H1 (cell line): ENCODE results near the gene TSPEAR. TPM values are rescaled to one million over a fixed set of nuclear protein-coding genes. Genes with fewer than 3 reads are reported as not detected.

Experiments used
- CTCF ChIA-PET: fragments of 300-600 bp; sonication (Branson Sonifier 250); formaldehyde crosslinking; loops from one replicate; lab custom pipeline; 2021; ENCODE audit not compliant: partially characterized antibody; lab: Charles Lee
- POLR2A ChIA-PET: fragments of 300-600 bp; sonication (Branson Sonifier 250); formaldehyde crosslinking; loops from one replicate; lab custom pipeline; 2021; ENCODE audit warnings: inconsistent platforms; ENCODE audit not compliant: partially characterized antibody; lab: Charles Lee
- DNase-seq, 2 experiments: peaks; one replicate each; pipeline versions ENCODE4 v3.0.0 to v3.0.0-alpha.2; 2010 to 2022; ENCODE audit warnings: low spot score in 2 of 2, low read depth in 1 of 2, mixed read lengths in 1 of 2
- FAIRE-seq: peaks from 2 replicates; lab custom pipeline; 2011; peaks lifted over from hg19 to GRCh38; lab: Jason Lieb, UNC
- H2AFZ ChIP-seq: 2 replicates; pipeline ENCODE4 v1.8.1; 2012; ENCODE audit warnings: low read length, inconsistent platforms
- H2AK5ac ChIP-seq: 2 replicates; pipeline ENCODE4 v1.6.1; 2013; ENCODE audit warnings: low read depth, low read length
- H2BK120ac ChIP-seq: replicated peaks from 2 replicates; pipeline ENCODE3; 2013; ENCODE audit warnings: low read depth, low read length, inconsistent platforms
- H2BK12ac ChIP-seq: 2 replicates; pipeline ENCODE4 v1.6.1; 2013; ENCODE audit warnings: low read depth, low read length
- H2BK15ac ChIP-seq: 2 replicates; pipeline ENCODE4 v1.6.1; 2013; ENCODE audit warnings: low read length
- H2BK20ac ChIP-seq: 2 replicates; pipeline ENCODE4 v1.6.1; 2013; ENCODE audit warnings: low read length
- H2BK5ac ChIP-seq: 2 replicates; pipeline ENCODE4 v1.6.1; 2013; ENCODE audit warnings: low read depth, low read length
- H3K14ac ChIP-seq: 2 replicates; pipeline ENCODE4 v1.6.1; 2013; ENCODE audit warnings: inconsistent platforms; ENCODE audit not compliant: insufficient read length
- H3K18ac ChIP-seq: 2 replicates; pipeline ENCODE4 v1.6.1; 2013; ENCODE audit warnings: low read length; ENCODE audit errors: extremely low read depth
- H3K23ac ChIP-seq: 2 replicates; pipeline ENCODE4 v1.6.1; 2013; ENCODE audit warnings: inconsistent platforms; ENCODE audit not compliant: insufficient read length
- H3K23me2 ChIP-seq: 2 replicates; pipeline ENCODE4 v1.6.1; 2013; ENCODE audit warnings: low read depth, low read length
- H3K27ac ChIP-seq: 2 replicates; pipeline ENCODE4 v1.6.1; 2011; ENCODE audit warnings: low read depth, low read length, inconsistent platforms
- H3K27me3 ChIP-seq, 4 experiments: replicated peaks in 1 of 4; 1 replicate in 1 of 4; 2 replicates in 3 of 4; pipeline versions ENCODE4 v1.6.1 to v1.8.1; 2011 to 2013; ENCODE audit warnings: low read length in 3 of 4, mild to moderate bottlenecking in 3 of 4, inconsistent platforms in 2 of 4, mixed read lengths in 2 of 4, moderate library complexity in 1 of 4; ENCODE audit not compliant: control insufficient read depth in 3 of 4, insufficient read depth in 3 of 4; ENCODE audit errors: extremely low read depth in 1 of 4
- H3K36me3 ChIP-seq, 4 experiments: 2 replicates each; pipeline versions ENCODE4 v1.6.1 to v1.8.1; 2011 to 2013; ENCODE audit warnings: mild to moderate bottlenecking in 4 of 4, low read length in 3 of 4, moderate library complexity in 2 of 4, control low read depth in 1 of 4, inconsistent platforms in 1 of 4; ENCODE audit not compliant: insufficient read depth in 4 of 4, control insufficient read depth in 2 of 4
- H3K4ac ChIP-seq: replicated peaks from 2 replicates; pipeline ENCODE3; 2013; ENCODE audit warnings: low read length, low read depth, mixed read lengths, inconsistent platforms; ENCODE audit not compliant: insufficient read length
- H3K4me1 ChIP-seq, 4 experiments: replicated peaks in 1 of 4; 1 replicate in 1 of 4; 2 replicates in 3 of 4; pipeline versions ENCODE4 v1.6.1 to v1.8.1; 2011 to 2013; ENCODE audit warnings: low read length in 3 of 4, inconsistent platforms in 2 of 4, mixed read lengths in 1 of 4; ENCODE audit not compliant: insufficient read depth in 4 of 4, control insufficient read depth in 3 of 4
- H3K4me2 ChIP-seq, 2 experiments: 2 replicates each; pipeline versions ENCODE4 v1.6.1 to v1.8.1; 2011 to 2013; ENCODE audit warnings: low read depth in 2 of 2, low read length in 2 of 2, control low read depth in 1 of 2, inconsistent platforms in 1 of 2, mild to moderate bottlenecking in 1 of 2; ENCODE audit not compliant: insufficient read depth in 1 of 2
- H3K4me3 ChIP-seq, 4 experiments: fragments of 200-600, 300-600 bp in 1 of 4; sonication (generic), shearing (Covaris generic), sonication (Bioruptor Twin) in 1 of 4; 2 replicates each; pipeline versions ENCODE4 v1.5.1 to v1.8.1; 2011 to 2016; ENCODE audit warnings: low read length in 4 of 4, low read depth in 3 of 4, control low read depth in 2 of 4, inconsistent platforms in 2 of 4, mild to moderate bottlenecking in 2 of 4, mixed read lengths in 1 of 4, moderate library complexity in 1 of 4; ENCODE audit not compliant: insufficient read depth in 2 of 4; ENCODE audit errors: extremely low read depth in 1 of 4
- H3K56ac ChIP-seq: replicated peaks from 2 replicates; pipeline ENCODE3; 2013; ENCODE audit warnings: low read depth, mild to moderate bottlenecking, mixed read lengths, low read length, inconsistent platforms; ENCODE audit not compliant: insufficient read length
- H3K79me1 ChIP-seq: 2 replicates; pipeline ENCODE4 v1.6.1; 2013; ENCODE audit warnings: low read depth, low read length, control low read depth
- H3K79me2 ChIP-seq, 2 experiments: 2 replicates each; pipeline versions ENCODE4 v1.6.1 to v1.8.1; 2012 to 2013; ENCODE audit warnings: low read length in 2 of 2, mild to moderate bottlenecking in 2 of 2, inconsistent platforms in 1 of 2; ENCODE audit not compliant: insufficient read depth in 2 of 2, control insufficient read depth in 1 of 2
- H3K9ac ChIP-seq, 4 experiments: replicated peaks in 1 of 4; 1 replicate in 1 of 4; 2 replicates in 3 of 4; pipeline versions ENCODE4 v1.6.1 to v1.8.1; 2011 to 2013; ENCODE audit warnings: low read depth in 3 of 4, low read length in 3 of 4, control low read depth in 2 of 4, mild to moderate bottlenecking in 2 of 4, moderate library complexity in 2 of 4, inconsistent platforms in 1 of 4; ENCODE audit errors: extremely low read depth in 1 of 4
- H3K9me3 ChIP-seq, 2 experiments: 2 replicates each; pipeline versions ENCODE4 v1.6.1 to v1.8.1; 2012 to 2013; ENCODE audit warnings: mild to moderate bottlenecking in 2 of 2, moderate library complexity in 2 of 2, control low read depth in 1 of 2, inconsistent platforms in 1 of 2, low read depth in 1 of 2, low read length in 1 of 2, mixed read lengths in 1 of 2; ENCODE audit not compliant: insufficient read depth in 2 of 2
- H4K20me1 ChIP-seq, 2 experiments: replicated peaks in 1 of 2; 2 replicates each; pipeline versions ENCODE3 to v1.8.1; 2011 to 2013; ENCODE audit warnings: inconsistent platforms in 2 of 2, low read length in 2 of 2, mild to moderate bottlenecking in 1 of 2; ENCODE audit not compliant: insufficient read depth in 2 of 2, control insufficient read depth in 1 of 2
- H4K5ac ChIP-seq: 2 replicates; pipeline ENCODE4 v1.6.1; 2013; ENCODE audit warnings: low read length, low read depth, mixed read lengths, inconsistent platforms; ENCODE audit not compliant: insufficient read length
- H4K8ac ChIP-seq: 2 replicates; pipeline ENCODE4 v1.8.0; 2013; ENCODE audit warnings: mild to moderate bottlenecking, moderate library complexity, low read length, inconsistent platforms; ENCODE audit not compliant: insufficient read depth; ENCODE audit errors: extremely low read depth
- H4K91ac ChIP-seq: replicated peaks from 2 replicates; pipeline ENCODE3; 2013; ENCODE audit warnings: low read length, mixed read lengths, inconsistent platforms; ENCODE audit not compliant: insufficient read length
- ASH2L ChIP-seq: fragments of 200-600, 300-600 bp; sonication (generic); IDR thresholded peaks from one replicate; pipeline ENCODE4 v1.7.1; 2017; ENCODE audit warnings: low read length
- BCL11A ChIP-seq, 2 experiments: IDR thresholded peaks; one replicate each; pipeline ENCODE4 v1.6.1; 2011; ENCODE audit warnings: low read depth in 2 of 2, low read length in 2 of 2, mild to moderate bottlenecking in 2 of 2
- BRCA1 ChIP-seq: IDR thresholded peaks from 2 replicates; pipeline ENCODE4 v1.6.1; 2012; ENCODE audit warnings: low read depth, low read length, improper control_type of control experiment
- GABPA ChIP-seq: IDR thresholded peaks from 2 replicates; pipeline ENCODE4 v1.6.1; 2011; ENCODE audit warnings: mild to moderate bottlenecking, low read length, moderate library complexity, borderline replicate concordance; ENCODE audit not compliant: insufficient read depth
- NANOG ChIP-seq: IDR thresholded peaks from 2 replicates; pipeline ENCODE4 v1.6.1; 2011; ENCODE audit warnings: low read length, low read depth, mild to moderate bottlenecking, inconsistent platforms; ENCODE audit not compliant: insufficient read depth, poor library complexity, severe bottlenecking
- POU5F1 ChIP-seq: IDR thresholded peaks from 2 replicates; pipeline ENCODE4 v1.6.1; 2011; ENCODE audit warnings: low read depth, mild to moderate bottlenecking, low read length, moderate library complexity
- RFX5 ChIP-seq: IDR thresholded peaks from 2 replicates; pipeline ENCODE4 v1.6.1; 2011; ENCODE audit warnings: low read depth, low read length, improper control_type of control experiment, borderline replicate concordance
- SAP30 ChIP-seq: fragments of 300-600 bp; sonication (generic); IDR thresholded peaks from 2 replicates; pipeline ENCODE4 v1.7.1; 2012; ENCODE audit warnings: low read length, moderate library complexity, mild to moderate bottlenecking, inconsistent platforms; ENCODE audit not compliant: insufficient read depth, insufficient replicate concordance
- SIRT6 ChIP-seq: IDR thresholded peaks from one replicate; pipeline ENCODE4 v1.7.1; 2012; ENCODE audit warnings: low read length, inconsistent platforms
- SP1 ChIP-seq: IDR thresholded peaks from 2 replicates; pipeline ENCODE4 v1.6.1; 2011; ENCODE audit warnings: low read depth, low read length
- SP4 ChIP-seq: IDR thresholded peaks from 2 replicates; pipeline ENCODE4 v1.6.1; 2012; ENCODE audit warnings: low read length, inconsistent platforms
- YY1 ChIP-seq: IDR thresholded peaks from 2 replicates; pipeline ENCODE4 v1.6.1; 2011; ENCODE audit warnings: low read depth, mild to moderate bottlenecking, low read length
- ZNF274 ChIP-seq: IDR thresholded peaks from 2 replicates; pipeline ENCODE4 v1.7.0; 2012; ENCODE audit warnings: low read length, borderline replicate concordance; ENCODE audit errors: extremely low read depth
- WGBS, 2 experiments: shearing (Covaris generic) in 1 of 2; methylation state at CpG; one replicate each; pipeline versions ENCODE4 v1.1.6 to v1.1.7; 2013 to 2015; ENCODE audit warnings: low lambda C conversion rate in 2 of 2, mixed read lengths in 2 of 2, inconsistent platforms in 1 of 2, low coverage in 1 of 2, missing lambda C conversion rate in 1 of 2; ENCODE audit not compliant: insufficient replicate concordance in 2 of 2, insufficient coverage in 1 of 2, insufficient read length in 1 of 2; ENCODE audit errors: extremely low coverage in 1 of 2, missing lambda C conversion rate in 1 of 2; 5-methylcytosine and 5-hydroxymethylcytosine counted together
- polyA plus RNA-seq, 7 experiments: library from polyadenylated mRNA; depleted of rRNA in 3 of 7; stranded (reverse) in 5 of 7; unstranded in 2 of 7; fragments of >200 nt in 5 of 7; fragments of 200-250 nt in 2 of 7; gene quantifications; 1 replicate in 5 of 7; 2 replicates in 1 of 7; 4 replicates in 1 of 7; pipeline versions ENCODE4 v1.2.1 to v1.2.3, GENCODE V29; 2011 to 2013; ENCODE audit warnings: missing spikeins in 2 of 7, mixed read lengths in 2 of 7
- total RNA-seq: library from RNA; stranded (reverse); fragmentation: NEBNext Ultra II Directional; extraction: Animal tissue kit (Norgen Biotek cat#: 25700); gene quantifications from 2 replicates; pipeline ENCODE4 v1.2.1, GENCODE V29; 2021

TSPEAR gene
- total and polyA plus RNA-seq, 2 of the 8 experiments (the other 6 are each of a cell fraction or from before 2014, with no cell fraction given): 0.58 to 0.89 TPM

DNA sequence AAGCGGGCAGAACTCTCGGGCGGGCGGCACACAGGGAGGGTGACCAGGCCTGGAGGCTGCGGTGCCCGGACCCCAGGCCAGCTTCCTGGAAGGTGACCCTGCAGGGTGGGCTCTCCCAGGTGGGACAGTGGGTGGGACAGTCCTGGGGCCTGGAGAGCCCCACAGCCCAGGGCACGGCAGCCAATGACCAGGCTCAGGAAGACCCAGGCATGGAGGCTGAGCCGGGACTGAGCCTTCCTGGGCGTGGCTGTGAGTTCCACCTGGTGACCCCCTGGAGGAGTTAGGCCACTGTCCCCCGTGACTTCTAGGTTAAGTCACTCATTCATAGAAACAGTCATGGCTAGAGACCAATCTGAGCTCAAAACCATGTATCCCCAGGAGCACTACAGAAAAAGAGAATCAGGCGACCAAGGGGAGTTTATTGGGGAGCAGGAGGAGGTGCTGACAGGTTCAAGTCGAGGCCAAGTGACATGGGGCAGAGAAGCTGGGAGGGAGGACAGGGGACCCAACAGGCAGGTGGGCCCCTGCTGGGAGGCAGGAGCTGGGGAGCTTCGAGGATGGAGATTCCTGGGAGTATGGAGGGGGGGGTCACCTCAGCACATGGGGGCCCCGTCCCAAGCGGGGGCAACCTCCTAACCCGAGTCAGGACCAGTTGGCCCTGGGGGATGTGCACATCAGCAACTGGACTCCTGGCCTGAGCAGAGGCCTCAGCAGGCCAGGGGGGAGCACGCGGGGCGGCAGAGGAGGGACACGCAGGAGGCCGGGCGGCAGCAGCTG is 132.1 kb downstream of the TSPEAR start:
- Histone ChIP-seq H2BK15ac (no peak overlapping the region), H3K4me1 (peaks cover 0 to 8% (median 0%) of the 10 kb centered on the region in 4 experiments; a peak in 1 of 7 replicates), H2BK5ac (no peak overlapping the region), H2AFZ (no peak overlapping the region), H3K36me3 (no peaks in the 10 kb centered on the region), H3K23me2 (no peaks in the 10 kb centered on the region), H3K4me2 (no peak overlapping the region), H3K79me1 (no peaks in the 10 kb centered on the region), H3K9ac (no peak overlapping the region), H4K8ac (peak overlapping the region; percentile 14; the same call in 1 of the 2 replicates), H4K5ac (no peak overlapping the region), H2BK12ac (no peak overlapping the region), H3K56ac (no peak overlapping the region), H3K4ac (no peak overlapping the region), H3K9me3 (peaks cover 0 to 9% of the 10 kb centered on the region in 2 experiments; a peak in 2 of 4 replicates), H4K20me1 (no peaks in the 10 kb centered on the region), H3K27me3 (no peaks in the 10 kb centered on the region; a peak in 1 of 7 replicates), H3K79me2 (no peaks in the 10 kb centered on the region), H2AK5ac (no peak overlapping the region), H3K4me3 (no peak overlapping the region), H3K18ac (no peak overlapping the region), H2BK20ac (no peak overlapping the region), H3K14ac (no peak overlapping the region), H2BK120ac (no peak overlapping the region), H3K27ac (no peak overlapping the region), H4K91ac (no peak overlapping the region), H3K23ac (no peak overlapping the region)
- ChIA-PET POLR2A (interaction anchor here (0.8 to 1.0 kb wide), 2 partner anchors 71 to 118 kb away, joined by 3 to 5 read pairs; partner anchors contain the start of gene KRTAP10-12), CTCF (interaction anchor here (0.6 to 1.2 kb wide), 3 partner anchors 54 to 223 kb away, joined by 3 read pairs; partner anchors contain the start of gene UBE2G2)
- FAIRE-seq: no peak
- DNase-seq: peak in 1 of 2 experiments; percentile 45
- 80% methylated on average over 13 of the region's 22 CpGs; no CpG with 5 or more reads in 1 of the 2 experiments for WGBS, 2 experiments
- no peak for TF ChIP-seq ASH2L
- TF ChIP-seq SAP30: no peak
- no peak for TF ChIP-seq BCL11A (IDR thresholded peaks at IDR 0.05; ENCODE audit: low read depth in 2 of 2, low read length in 2 of 2)
- no peak for TF ChIP-seq NANOG
- TF ChIP-seq POU5F1: no peak
- TF ChIP-seq GABPA: no peak
- TF ChIP-seq SP1: no peak
- TF ChIP-seq RFX5: no peak
- TF ChIP-seq SP4: no peak
- no peak for TF ChIP-seq SIRT6
- TF ChIP-seq YY1: no peak
- no peak for TF ChIP-seq BRCA1
- no peak for TF ChIP-seq ZNF274
